Cardiac muscle cell (in vitro differentiated cells and primary cell): ENCODE data around the gene PACS2. TPM values are rescaled to one million over a fixed set of nuclear protein-coding genes. Genes with fewer than 3 reads are reported as not detected.

Source experiments
- DNase-seq, 2 donors: peaks; one replicate each; pipeline versions ENCODE4 v3.0.0 to v3.0.0-alpha.2; 2010 to 2017; ENCODE audit warnings: low read depth in 1 of 2, low spot score in 1 of 2
- H3K27ac ChIP-seq: fragments of 200-600 bp; sonication (generic); 2 replicates; pipeline ENCODE4 v1.5.1; 2016
- H3K27me3 ChIP-seq: fragments of 200-600 bp; sonication (generic); 2 replicates; pipeline ENCODE4 v1.6.0; 2016; ENCODE audit warnings: control low read depth
- H3K36me3 ChIP-seq: fragments of 200-600 bp; sonication (generic); 2 replicates; pipeline ENCODE4 v1.5.1; 2016; ENCODE audit warnings: control low read depth
- H3K4me1 ChIP-seq: fragments of 200-600 bp; sonication (generic); 2 replicates; pipeline ENCODE4 v1.8.1; 2017; ENCODE audit warnings: low read depth, mild to moderate bottlenecking, mixed run types
- H3K4me3 ChIP-seq: fragments of 200-600 bp; sonication (generic); 2 replicates; pipeline ENCODE4 v1.5.1; 2016; ENCODE audit warnings: mild to moderate bottlenecking
- H3K9me3 ChIP-seq: fragments of 200-600 bp; sonication (generic); 2 replicates; pipeline ENCODE4 v1.5.1; 2017; ENCODE audit warnings: low read depth, mild to moderate bottlenecking, control low read depth
- CTCF ChIP-seq: IDR thresholded peaks from 2 replicates; pipeline ENCODE4 v1.5.1; 2012; ENCODE audit warnings: low read depth, mild to moderate bottlenecking, low read length
- polyA plus RNA-seq: library from polyadenylated mRNA; unstranded; fragments of >200 nt; fragmentation: Nextera tagmentation; extraction: Ambion mirVana; gene quantifications from 2 replicates; pipeline ENCODE4 v1.2.1, GENCODE V29; 2016
- total RNA-seq: library from RNA; depleted of rRNA; stranded (reverse); fragments of >200 nt; gene quantifications from 2 replicates; pipeline ENCODE4 v1.2.3, GENCODE V29; 2016

The PACS2 gene
- total and polyA plus RNA-seq, 2 experiments from 2014 or later: 66.1 to 144 TPM

- no peaks in the 10 kb centered on the region for H3K36me3 ChIP-seq
- no peak overlapping the region for H3K4me3 ChIP-seq
- TF ChIP-seq CTCF: no peak
- H3K27me3 ChIP-seq: no peaks in the 10 kb centered on the region
- no peaks in the 10 kb centered on the region for H3K9me3 ChIP-seq
- no peak for DNase-seq
- no peak overlapping the region for H3K27ac ChIP-seq
- peaks cover 10% of the 10 kb centered on the region for H3K4me1 ChIP-seq
These were observed 109.1 kb downstream of the PACS2 start for GRCh38 chr14:105423488-105424195.

DNA sequence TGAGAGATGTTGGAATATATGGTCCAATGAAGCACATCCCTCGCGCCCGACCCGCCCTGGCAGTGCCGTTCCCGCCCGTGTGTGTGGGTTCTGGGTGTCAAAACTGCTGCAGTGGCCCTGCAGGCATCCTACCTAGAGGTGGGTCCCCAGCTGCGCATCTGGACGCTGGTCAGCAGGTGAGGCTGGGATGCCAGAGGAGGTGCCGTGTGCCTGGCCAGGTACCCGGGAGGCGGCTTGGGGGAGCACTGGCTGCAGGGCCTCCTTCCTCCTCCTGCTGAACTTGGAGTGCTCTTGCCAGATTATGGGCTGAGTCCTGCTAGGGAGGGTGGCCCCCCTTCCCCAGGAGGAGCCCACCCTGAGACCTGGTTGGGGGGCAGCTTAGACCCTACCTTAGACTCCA, 110.3 kb downstream of the PACS2 start:
- DNase-seq: no peak
- H3K4me1 ChIP-seq: peaks cover 4% of the 10 kb centered on the region
- no peak overlapping the region for H3K27ac ChIP-seq
- no peak overlapping the region for H3K4me3 ChIP-seq
- no peak for TF ChIP-seq CTCF
- H3K27me3 ChIP-seq: no peaks in the 10 kb centered on the region
- no peaks in the 10 kb centered on the region for H3K36me3 ChIP-seq
- H3K9me3 ChIP-seq: no peaks in the 10 kb centered on the region

DNA sequence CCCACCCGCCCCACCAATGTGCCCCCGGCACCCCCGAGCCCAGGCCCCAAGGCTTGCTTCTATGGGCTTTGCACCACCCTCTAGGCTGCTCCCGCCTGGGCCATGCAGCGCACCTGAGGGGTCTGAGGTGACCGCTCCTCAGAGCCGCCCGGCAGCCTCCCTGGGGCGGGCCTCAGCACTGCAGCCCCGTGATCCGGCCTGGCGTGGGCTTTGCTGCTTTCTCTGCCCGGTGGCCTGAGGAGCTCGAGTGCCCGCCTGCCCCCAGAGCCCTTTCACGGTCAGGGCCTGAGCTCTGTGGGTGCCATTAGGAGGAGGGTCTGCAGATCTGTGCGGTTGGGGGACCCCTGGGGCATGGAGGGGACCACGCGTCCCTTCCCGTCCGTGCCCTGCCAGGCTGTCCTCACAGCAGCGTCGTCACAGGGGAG, 111.3 kb downstream of the PACS2 start:
- H3K36me3 ChIP-seq: no peaks in the 10 kb centered on the region
- H3K9me3 ChIP-seq: no peaks in the 10 kb centered on the region
- no peak for TF ChIP-seq CTCF
- no peaks in the 10 kb centered on the region for H3K27me3 ChIP-seq
- H3K27ac ChIP-seq: no peak overlapping the region
- no peak for DNase-seq
- H3K4me1 ChIP-seq: peaks cover 4% of the 10 kb centered on the region
- no peak overlapping the region for H3K4me3 ChIP-seq

- Histone ChIP-seq H3K27ac (no peak overlapping the region), H3K4me1 (peaks cover 4% of the 10 kb centered on the region), H3K9me3 (no peaks in the 10 kb centered on the region), H3K36me3 (no peaks in the 10 kb centered on the region), H3K4me3 (no peak overlapping the region), H3K27me3 (no peaks in the 10 kb centered on the region)
- DNase-seq: no peak
- TF ChIP-seq CTCF: no peak
These were observed 112.0 kb downstream of the PACS2 start for GRCh38 chr14:105426416-105427130.

DNA sequence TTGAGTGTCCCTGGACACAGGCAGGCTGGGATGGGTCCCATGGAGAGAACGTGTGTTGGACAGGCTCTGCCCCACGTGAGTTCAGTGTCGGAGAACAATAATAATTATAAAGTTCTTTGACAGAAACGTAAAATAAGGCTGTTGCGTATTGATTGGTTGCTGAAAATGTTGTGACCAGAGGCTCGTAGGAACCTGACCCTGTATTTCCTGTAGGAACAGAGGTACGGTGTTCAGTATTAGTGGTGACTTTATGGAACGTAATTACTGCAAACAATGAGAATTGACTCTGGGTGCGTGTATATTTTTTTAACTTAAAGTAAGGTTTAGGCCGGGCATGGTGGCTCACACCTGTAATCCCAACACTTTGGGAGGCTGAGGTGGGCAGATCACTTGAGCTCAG, 112.9 kb downstream of the PACS2 start:
- H3K36me3 ChIP-seq: no peaks in the 10 kb centered on the region
- no peak overlapping the region for H3K27ac ChIP-seq
- no peaks in the 10 kb centered on the region for H3K9me3 ChIP-seq
- H3K4me3 ChIP-seq: no peak overlapping the region
- H3K4me1 ChIP-seq: no peaks in the 10 kb centered on the region
- TF ChIP-seq CTCF: no peak
- DNase-seq: no peak
- H3K27me3 ChIP-seq: no peaks in the 10 kb centered on the region
